Measurements from ENCODE around the gene SLC13A3. TPM values are rescaled to one million over a fixed set of nuclear protein-coding genes. Genes with fewer than 3 reads are reported as not detected.

SLC13A3 gene
- total and polyA plus RNA-seq, 4 donors = 1.5 to 10.7 (median 8.3) TPM

DNA sequence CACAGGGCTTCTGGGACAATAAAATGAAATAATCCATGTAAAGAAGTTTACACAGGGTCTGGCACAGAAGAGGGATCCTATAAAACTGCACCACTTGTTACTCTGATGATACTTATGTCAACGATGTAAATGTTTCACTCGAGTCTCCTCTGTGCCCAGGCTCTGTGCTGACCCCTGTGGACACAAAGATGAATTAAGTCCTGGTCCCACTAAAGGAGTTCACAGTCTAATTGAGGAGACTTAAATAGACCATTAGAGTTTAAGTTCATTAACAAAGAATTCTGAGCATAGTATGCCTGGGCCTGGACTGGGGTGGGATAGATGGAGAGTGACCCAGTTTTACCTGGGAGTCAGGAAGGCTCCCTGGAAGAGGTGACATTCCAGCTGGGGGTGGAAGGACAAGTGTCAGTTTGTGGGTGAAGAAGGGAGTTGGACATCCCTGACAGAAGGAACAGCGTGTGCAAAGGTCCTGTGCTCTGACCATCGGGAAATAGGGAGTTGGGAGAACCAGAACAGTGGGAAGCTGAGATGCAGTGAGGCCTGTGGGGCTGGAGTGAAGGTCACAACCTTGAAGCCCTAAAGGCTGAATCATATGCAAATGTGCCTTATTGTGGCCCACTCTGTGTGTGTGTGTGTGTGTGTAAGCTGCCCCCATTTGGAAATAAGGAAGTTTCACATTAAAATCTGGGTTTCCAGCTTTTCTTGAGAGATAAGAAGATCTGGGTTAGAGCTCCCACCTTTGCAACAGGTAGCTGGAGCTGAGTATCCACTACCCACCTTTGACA, 101.9 kb downstream of the SLC13A3 start:
- H3K27me3 ChIP-seq (ENCODE audit: control insufficient read depth in 4 of 4, insufficient read depth in 4 of 4, low read length in 3 of 4) = no peaks in the 10 kb centered on the region
- H3K9ac ChIP-seq (ENCODE audit: low read depth in 1 of 2, low read length in 2 of 2) = no peak overlapping the region
- H3K27ac ChIP-seq (ENCODE audit: low read depth in 1 of 2, low read length in 2 of 2) = no peak overlapping the region
- H3K9me3 ChIP-seq (ENCODE audit: control insufficient read depth in 4 of 4, low read length in 3 of 4) = no peaks in the 10 kb centered on the region
- no peaks in the 10 kb centered on the region for H3K4me1 ChIP-seq (ENCODE audit: control insufficient read depth in 4 of 4, insufficient read depth in 4 of 4, low read length in 3 of 4)
- TF ChIP-seq JUND (IDR thresholded peaks at IDR 0.05) = no peak
- TF ChIP-seq FOXA1 (IDR thresholded peaks at IDR 0.05) = no peak
- TF ChIP-seq, protein P1, sequence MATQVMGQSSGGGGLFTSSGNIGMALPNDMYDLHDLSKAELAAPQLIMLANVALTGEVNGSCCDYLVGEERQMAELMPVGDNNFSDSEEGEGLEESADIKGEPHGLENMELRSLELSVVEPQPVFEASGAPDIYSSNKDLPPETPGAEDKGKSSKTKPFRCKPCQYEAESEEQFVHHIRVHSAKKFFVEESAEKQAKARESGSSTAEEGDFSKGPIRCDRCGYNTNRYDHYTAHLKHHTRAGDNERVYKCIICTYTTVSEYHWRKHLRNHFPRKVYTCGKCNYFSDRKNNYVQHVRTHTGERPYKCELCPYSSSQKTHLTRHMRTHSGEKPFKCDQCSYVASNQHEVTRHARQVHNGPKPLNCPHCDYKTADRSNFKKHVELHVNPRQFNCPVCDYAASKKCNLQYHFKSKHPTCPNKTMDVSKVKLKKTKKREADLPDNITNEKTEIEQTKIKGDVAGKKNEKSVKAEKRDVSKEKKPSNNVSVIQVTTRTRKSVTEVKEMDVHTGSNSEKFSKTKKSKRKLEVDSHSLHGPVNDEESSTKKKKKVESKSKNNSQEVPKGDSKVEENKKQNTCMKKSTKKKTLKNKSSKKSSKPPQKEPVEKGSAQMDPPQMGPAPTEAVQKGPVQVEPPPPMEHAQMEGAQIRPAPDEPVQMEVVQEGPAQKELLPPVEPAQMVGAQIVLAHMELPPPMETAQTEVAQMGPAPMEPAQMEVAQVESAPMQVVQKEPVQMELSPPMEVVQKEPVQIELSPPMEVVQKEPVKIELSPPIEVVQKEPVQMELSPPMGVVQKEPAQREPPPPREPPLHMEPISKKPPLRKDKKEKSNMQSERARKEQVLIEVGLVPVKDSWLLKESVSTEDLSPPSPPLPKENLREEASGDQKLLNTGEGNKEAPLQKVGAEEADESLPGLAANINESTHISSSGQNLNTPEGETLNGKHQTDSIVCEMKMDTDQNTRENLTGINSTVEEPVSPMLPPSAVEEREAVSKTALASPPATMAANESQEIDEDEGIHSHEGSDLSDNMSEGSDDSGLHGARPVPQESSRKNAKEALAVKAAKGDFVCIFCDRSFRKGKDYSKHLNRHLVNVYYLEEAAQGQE (IDR thresholded peaks at IDR 0.05) = no peak
- no peak for TF ChIP-seq RXRA (IDR thresholded peaks at IDR 0.05)
- TF ChIP-seq TAF1 (conservative IDR thresholded peaks at IDR 0.05) = no peak
- TF ChIP-seq NR2F2 (IDR thresholded peaks at IDR 0.05) = no peak
- TF ChIP-seq, protein P2, sequence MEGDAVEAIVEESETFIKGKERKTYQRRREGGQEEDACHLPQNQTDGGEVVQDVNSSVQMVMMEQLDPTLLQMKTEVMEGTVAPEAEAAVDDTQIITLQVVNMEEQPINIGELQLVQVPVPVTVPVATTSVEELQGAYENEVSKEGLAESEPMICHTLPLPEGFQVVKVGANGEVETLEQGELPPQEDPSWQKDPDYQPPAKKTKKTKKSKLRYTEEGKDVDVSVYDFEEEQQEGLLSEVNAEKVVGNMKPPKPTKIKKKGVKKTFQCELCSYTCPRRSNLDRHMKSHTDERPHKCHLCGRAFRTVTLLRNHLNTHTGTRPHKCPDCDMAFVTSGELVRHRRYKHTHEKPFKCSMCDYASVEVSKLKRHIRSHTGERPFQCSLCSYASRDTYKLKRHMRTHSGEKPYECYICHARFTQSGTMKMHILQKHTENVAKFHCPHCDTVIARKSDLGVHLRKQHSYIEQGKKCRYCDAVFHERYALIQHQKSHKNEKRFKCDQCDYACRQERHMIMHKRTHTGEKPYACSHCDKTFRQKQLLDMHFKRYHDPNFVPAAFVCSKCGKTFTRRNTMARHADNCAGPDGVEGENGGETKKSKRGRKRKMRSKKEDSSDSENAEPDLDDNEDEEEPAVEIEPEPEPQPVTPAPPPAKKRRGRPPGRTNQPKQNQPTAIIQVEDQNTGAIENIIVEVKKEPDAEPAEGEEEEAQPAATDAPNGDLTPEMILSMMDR (IDR thresholded peaks at IDR 0.05; ENCODE audit: low read depth, low read length, missing input control) = no peak
- no peak for TF ChIP-seq YY1 (IDR thresholded peaks at IDR 0.05)
- TF ChIP-seq SP1 (IDR thresholded peaks at IDR 0.05) = no peak
- TF ChIP-seq FOXA2 (IDR thresholded peaks at IDR 0.05) = no peak
- no peak for DNase-seq (ENCODE audit: low spot score)
- H3K36me3 ChIP-seq (ENCODE audit: control insufficient read depth in 4 of 4, insufficient read depth in 3 of 4, low read depth in 1 of 4, low read length in 3 of 4) = no peaks in the 10 kb centered on the region
- no peak overlapping the region for H3K4me3 ChIP-seq (ENCODE audit: low read depth in 1 of 3, low read length in 3 of 3)
- WGBS = 87% methylated on average over 4 of the region's 4 CpGs

DNA sequence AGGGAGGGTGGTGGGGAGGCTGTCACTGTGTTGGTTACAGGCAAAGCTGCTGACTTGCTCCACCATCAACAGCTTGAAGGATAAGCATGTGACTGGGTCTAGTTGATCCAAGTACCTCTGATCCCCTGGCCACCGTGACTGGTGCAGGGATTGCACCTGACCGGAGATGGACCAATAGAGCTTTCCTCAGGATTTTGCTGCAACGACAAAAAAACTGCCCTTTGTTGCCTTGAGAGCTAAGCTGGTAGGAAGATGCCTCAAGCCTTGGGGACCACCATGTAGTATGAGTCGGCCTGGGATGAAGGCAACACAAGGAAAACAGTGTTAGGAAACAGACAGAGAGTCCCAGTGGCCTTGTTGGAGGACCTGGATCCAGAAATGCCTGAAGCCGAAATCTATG, 102.6 kb downstream of the SLC13A3 start:
- H3K27me3 ChIP-seq (ENCODE audit: control insufficient read depth in 4 of 4, insufficient read depth in 4 of 4, low read length in 3 of 4) = no peaks in the 10 kb centered on the region
- no peaks in the 10 kb centered on the region for H3K9me3 ChIP-seq (ENCODE audit: control insufficient read depth in 4 of 4, low read length in 3 of 4)
- H3K9ac ChIP-seq (ENCODE audit: low read depth in 1 of 2, low read length in 2 of 2) = no peak overlapping the region
- no peak overlapping the region for H3K4me3 ChIP-seq (ENCODE audit: low read depth in 1 of 3, low read length in 3 of 3)
- DNase-seq (ENCODE audit: low spot score) = no peak
- no peaks in the 10 kb centered on the region for H3K36me3 ChIP-seq (ENCODE audit: control insufficient read depth in 4 of 4, insufficient read depth in 3 of 4, low read depth in 1 of 4, low read length in 3 of 4)
- H3K27ac ChIP-seq (ENCODE audit: low read depth in 1 of 2, low read length in 2 of 2) = no peak overlapping the region
- 88% methylated on average over 5 of the region's 5 CpGs for WGBS
- H3K4me1 ChIP-seq (ENCODE audit: control insufficient read depth in 4 of 4, insufficient read depth in 4 of 4, low read length in 3 of 4) = no peaks in the 10 kb centered on the region
- TF ChIP-seq, protein P3, sequence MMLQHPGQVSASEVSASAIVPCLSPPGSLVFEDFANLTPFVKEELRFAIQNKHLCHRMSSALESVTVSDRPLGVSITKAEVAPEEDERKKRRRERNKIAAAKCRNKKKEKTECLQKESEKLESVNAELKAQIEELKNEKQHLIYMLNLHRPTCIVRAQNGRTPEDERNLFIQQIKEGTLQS (IDR thresholded peaks at IDR 0.05) = no peak
- TF ChIP-seq, protein P4, sequence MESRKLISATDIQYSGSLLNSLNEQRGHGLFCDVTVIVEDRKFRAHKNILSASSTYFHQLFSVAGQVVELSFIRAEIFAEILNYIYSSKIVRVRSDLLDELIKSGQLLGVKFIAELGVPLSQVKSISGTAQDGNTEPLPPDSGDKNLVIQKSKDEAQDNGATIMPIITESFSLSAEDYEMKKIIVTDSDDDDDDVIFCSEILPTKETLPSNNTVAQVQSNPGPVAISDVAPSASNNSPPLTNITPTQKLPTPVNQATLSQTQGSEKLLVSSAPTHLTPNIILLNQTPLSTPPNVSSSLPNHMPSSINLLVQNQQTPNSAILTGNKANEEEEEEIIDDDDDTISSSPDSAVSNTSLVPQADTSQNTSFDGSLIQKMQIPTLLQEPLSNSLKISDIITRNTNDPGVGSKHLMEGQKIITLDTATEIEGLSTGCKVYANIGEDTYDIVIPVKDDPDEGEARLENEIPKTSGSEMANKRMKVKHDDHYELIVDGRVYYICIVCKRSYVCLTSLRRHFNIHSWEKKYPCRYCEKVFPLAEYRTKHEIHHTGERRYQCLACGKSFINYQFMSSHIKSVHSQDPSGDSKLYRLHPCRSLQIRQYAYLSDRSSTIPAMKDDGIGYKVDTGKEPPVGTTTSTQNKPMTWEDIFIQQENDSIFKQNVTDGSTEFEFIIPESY (IDR thresholded peaks at IDR 0.05) = no peak
- no peak for TF ChIP-seq GABPA (IDR thresholded peaks at IDR 0.05 in 1 of 2, conservative IDR thresholded peaks at IDR 0.05 in 1 of 2)
- TF ChIP-seq SP1 (IDR thresholded peaks at IDR 0.05) = no peak
- no peak for TF ChIP-seq FOXA1 (IDR thresholded peaks at IDR 0.05)
- TF ChIP-seq RXRA (IDR thresholded peaks at IDR 0.05) = no peak
- no peak for TF ChIP-seq RAD21 (IDR thresholded peaks at IDR 0.05)
- TF ChIP-seq, protein P5, sequence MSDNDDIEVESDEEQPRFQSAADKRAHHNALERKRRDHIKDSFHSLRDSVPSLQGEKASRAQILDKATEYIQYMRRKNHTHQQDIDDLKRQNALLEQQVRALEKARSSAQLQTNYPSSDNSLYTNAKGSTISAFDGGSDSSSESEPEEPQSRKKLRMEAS (IDR thresholded peaks at IDR 0.05) = no peak
- TF ChIP-seq HNF4G (IDR thresholded peaks at IDR 0.05) = no peak
- no peak for TF ChIP-seq YY1 (IDR thresholded peaks at IDR 0.05)
- TF ChIP-seq, protein P2 (IDR thresholded peaks at IDR 0.05; ENCODE audit: low read depth, low read length, missing input control) = no peak
- TF ChIP-seq NR2F2 (IDR thresholded peaks at IDR 0.05) = no peak
- no peak for TF ChIP-seq TAF1 (conservative IDR thresholded peaks at IDR 0.05)
- TF ChIP-seq HNF4A (conservative IDR thresholded peaks at IDR 0.05) = no peak
- TF ChIP-seq FOXA2 (IDR thresholded peaks at IDR 0.05) = no peak
- TF ChIP-seq, protein P1 (IDR thresholded peaks at IDR 0.05) = no peak

All from liver (tissue), 9 donors.